GM12874 (cell line): Measurements from ENCODE around the gene KNDC1.

Experiments used
- TF ChIP-seq, protein P1 (sequence below): IDR thresholded peaks from 2 replicates; pipeline ENCODE4 v1.5.1; 2011; ENCODE audit warnings: low read depth, mild to moderate bottlenecking, control low read depth, low read length, moderate library complexity; ENCODE audit not compliant: insufficient read depth

KNDC1 gene

DNA sequence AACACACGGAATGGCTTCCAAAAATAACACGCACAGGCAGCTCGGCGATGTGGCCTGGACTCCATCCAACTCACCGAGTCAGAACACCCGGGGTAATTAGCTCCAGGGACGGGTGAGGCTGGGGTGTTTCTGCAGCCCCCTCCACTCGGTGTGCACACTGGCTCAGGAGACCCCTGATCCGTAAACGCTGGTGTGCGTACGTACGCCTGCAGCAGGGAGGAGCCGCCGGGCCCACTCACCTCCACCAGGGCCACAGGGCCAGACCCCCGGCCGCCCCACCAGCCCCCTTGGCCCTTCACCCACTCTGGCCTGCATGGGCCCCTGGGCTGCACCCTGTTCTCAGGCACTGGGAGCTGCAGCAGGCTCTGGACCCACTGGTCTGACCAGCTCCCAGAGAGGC lies 47.6 kb downstream of the KNDC1 start:
- TF ChIP-seq, protein P1, sequence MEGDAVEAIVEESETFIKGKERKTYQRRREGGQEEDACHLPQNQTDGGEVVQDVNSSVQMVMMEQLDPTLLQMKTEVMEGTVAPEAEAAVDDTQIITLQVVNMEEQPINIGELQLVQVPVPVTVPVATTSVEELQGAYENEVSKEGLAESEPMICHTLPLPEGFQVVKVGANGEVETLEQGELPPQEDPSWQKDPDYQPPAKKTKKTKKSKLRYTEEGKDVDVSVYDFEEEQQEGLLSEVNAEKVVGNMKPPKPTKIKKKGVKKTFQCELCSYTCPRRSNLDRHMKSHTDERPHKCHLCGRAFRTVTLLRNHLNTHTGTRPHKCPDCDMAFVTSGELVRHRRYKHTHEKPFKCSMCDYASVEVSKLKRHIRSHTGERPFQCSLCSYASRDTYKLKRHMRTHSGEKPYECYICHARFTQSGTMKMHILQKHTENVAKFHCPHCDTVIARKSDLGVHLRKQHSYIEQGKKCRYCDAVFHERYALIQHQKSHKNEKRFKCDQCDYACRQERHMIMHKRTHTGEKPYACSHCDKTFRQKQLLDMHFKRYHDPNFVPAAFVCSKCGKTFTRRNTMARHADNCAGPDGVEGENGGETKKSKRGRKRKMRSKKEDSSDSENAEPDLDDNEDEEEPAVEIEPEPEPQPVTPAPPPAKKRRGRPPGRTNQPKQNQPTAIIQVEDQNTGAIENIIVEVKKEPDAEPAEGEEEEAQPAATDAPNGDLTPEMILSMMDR: no peak

DNA sequence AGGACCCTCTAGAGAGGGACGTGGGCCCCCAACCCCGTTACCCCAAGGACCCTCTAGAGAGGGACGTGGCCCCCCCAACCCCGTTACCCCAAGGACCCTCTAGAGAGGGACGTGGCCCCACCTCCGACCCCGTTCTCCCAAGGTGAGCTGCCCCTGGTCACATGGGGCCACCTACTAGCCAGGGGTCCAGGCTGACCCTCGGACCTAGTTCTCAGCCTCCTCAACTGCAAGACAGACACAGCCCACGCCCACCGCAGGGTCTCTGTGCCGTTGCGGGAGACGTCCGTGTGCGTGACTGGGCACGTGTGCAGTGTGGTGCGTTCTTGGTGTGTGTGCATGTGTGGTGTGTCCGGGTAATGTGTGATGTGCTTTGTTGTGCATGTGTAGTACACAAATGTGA lies 48.4 kb downstream of the KNDC1 start:
- TF ChIP-seq, protein P1: no peak

DNA sequence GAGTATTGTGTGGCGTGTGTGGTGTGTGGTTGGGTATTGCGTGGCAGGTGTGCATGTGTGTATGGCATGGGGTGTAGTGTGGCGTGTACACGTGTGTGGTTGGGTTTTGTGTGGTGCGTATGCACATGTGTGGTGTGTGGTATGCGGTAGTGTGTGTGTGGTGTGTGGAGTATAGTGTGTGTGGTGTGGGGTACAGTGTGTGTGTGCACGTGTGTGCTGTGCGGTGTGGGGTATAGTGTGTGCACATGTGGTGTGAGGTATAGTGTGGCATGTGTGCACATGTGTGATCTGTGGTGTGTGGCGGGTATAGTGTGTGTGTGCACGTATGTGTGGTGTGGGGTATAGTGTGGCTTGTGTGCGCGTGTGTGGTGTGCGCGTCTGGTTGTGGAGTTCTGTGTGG lies 49.1 kb downstream of the KNDC1 start:
- TF ChIP-seq, protein P1: no peak

DNA sequence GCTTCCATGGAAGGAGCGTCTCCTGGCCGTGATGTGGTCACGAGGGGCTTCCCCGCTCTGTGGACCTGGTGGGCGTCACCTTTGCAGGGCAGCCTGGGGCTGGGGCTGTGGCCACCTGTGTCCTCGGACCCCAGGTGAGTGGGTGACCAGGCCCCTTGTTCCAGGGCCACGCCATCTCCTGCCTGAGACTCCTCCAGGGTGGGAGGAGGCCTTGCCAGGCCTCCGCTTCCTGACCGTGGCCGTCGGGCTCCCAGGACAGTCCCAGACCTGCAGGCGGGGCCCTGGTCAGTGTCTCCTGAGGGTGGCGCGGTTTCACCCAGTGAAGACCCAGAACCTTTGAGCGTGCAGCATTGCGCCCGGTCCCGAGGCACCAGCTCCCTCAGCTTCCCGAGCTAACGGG lies 49.6 kb downstream of the KNDC1 start:
- TF ChIP-seq, protein P1: no peak

DNA sequence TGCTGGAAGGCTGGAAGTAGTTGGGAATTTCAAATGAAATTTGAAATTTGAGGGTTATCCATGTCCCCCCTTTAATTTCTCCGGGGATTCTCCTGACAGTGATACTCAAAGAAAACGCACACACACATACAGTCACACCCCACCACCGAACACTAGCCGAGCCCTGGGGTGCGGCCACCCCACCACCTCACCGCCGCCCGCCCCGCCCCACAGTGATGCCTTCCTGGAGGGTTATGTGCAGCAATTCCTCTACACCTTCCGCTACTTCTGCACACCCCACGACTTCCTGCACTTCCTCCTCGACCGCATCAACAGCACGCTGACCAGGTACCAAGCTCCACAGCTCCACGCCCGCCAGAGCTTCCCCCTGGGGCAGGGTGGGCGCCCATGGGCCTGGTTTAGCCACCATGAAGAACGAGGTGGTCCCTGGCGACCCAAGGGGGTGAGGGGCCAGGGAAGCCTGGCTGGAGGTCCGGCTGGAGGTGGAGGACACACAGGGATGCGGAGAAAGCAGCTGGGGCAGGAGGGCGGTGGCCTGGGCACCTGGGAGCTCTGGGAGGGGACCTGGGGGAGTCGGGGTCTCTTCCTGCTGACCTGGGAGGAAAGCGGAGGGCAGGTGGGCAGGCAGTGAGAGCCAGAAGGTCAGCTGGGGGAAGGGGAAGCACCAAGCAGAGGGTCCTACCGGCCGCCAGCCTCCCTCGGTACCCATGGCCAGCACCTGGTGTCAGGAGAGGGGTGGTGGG lies 50.5 kb downstream of the KNDC1 start:
- TF ChIP-seq, protein P1: no peak

DNA sequence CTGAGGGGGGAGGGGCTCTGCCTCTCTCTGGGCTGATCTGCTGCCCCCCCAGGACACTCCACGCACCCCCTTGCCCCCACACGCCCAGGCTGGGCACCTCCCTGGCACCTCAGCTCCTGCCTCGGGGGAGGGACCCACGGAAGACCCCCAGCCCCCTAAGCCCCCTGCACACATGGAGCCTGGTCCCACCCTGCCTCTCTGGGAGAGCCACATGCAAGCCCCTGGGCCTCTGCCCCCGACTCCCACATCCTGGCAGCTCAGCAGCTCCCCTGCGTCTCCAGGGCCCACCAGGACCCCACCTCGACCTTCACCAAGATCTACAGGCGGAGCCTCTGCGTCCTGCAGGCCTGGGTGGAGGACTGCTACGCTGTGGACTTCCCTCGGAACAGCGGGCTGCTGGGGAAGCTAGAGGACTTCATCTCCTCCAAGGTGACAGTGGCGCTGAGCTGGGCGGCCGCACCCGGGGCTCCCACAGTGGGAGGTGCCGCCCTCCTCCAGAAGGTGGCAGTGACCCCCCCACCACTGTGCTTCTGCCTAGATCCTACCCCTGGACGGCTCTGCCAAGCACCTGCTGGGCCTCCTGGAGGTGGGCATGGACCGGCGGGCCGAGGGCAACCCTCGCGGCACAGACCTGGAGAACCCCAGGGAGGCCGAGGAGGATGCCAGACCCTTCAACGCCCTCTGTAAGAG lies 51.3 kb downstream of the KNDC1 start:
- TF ChIP-seq, protein P1: no peak

DNA sequence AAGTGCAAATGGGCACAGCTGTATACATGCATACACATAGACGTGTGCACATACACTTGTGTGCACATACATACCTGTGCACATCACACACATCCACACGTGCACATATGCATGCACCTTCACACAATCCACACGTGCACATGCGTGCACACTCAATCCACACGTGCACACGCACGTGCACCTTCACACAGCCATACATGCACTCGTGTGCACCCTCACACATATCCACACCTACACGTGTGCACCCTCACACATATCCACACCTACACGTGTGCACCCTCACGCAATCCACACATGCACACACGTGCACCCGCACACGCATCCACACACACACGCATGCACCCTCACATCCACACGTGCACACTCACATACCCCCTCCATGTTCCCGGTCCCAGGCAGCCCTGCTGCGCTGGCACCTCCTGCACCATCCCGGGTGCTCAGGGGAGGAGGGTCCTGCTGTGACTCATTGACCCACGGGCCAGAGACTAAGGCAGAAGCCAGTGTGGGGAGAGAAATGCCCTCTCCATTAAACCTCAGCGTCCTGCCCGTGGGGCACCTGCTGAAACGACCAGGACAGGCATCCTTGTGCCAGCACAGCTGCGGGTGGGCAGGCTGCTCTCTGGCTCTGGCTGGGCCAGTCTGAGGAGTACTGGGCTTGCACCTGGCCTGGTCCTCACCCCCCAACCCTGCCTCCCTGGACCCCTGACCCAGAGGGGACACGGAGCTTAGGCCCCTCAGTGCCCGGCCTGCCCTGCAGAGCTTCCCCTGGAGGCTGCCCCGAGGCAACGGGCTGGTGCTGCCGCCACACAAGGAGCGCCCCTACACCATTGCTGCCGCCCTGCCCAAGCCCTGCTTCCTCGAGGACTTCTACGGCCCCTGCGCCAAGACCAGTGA lies 52.2 kb downstream of the KNDC1 start:
- TF ChIP-seq, protein P1: no peak
